Activated naive CD4-positive, alpha-beta T cell treated with Interleukin-2 at 50 U/mL for 16 hours (primary cell): ENCODE results near the gene CARD11.

Experiments
- DNase-seq: peaks from one replicate; pipeline ENCODE4 v3.0.0-alpha.2; 2020

The CARD11 gene

DNA sequence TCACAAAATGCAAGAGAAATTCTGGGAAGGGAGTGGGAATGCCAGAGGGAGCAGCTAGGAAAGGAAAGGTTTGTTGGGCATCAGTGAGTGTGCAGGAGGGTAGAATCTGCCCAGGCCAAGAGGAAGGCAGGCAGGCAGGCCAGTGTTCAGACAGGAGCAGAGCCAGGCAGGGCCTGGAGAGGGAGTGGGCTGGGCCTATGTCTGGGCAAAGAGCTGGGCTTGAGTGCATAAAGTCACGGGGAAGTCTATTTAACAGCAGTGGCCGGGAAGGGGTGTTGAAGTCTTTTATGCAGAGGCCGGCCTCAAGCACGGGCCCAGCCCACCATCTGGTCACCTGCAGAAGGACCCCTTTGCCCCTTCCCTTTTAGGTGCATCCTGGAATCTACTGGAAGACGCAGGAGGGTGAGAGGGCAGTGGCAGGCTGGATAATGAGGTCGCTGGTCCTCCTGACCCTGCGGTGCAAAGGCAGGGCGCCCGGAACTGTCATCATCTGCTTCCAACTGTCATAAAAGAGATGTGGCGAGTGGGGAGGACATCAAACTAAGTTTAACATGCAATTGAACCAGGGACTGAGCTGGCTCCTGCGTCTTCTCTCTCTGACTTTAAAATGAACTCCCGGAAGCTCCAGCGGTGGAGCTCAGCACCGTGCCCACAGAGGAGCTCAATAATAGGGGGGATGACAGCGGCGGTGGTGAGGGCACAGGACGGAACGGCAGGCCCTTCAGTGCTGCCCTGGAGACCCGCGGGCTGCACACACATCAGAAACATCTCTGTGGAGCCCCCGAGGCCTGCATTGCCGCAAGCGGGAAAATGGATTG, 29.5 kb downstream of the CARD11 start:
- no peak for DNase-seq

DNA sequence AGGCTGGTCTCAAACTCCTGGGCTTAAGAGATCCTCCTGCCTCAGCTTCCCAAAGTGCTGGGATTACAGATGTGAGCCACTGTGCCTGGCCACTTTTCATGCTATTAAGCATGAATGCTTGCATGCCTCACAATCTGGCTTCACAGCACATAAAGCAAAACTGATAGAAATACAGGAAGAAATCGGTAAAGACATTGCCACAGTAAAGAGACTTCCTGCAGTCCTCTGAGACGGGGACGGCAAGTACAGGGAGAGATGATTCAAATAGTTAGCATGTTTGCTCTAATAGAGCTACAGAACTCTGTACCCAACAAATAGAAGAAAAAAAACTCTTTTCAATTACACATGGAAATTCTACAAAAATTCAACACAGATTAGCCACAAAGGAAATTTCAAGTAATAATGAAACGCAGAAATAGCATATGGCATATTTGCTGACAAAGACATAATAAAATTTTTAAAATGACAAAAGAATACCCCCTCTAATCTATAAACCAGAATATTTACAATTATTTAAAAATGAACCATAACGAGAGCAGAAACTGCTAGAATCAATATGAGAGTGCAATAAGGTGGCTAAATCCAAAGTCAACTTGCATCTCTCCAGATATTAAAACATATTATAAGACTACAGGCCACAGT, 32.3 kb downstream of the CARD11 start:
- no peak for DNase-seq

DNA sequence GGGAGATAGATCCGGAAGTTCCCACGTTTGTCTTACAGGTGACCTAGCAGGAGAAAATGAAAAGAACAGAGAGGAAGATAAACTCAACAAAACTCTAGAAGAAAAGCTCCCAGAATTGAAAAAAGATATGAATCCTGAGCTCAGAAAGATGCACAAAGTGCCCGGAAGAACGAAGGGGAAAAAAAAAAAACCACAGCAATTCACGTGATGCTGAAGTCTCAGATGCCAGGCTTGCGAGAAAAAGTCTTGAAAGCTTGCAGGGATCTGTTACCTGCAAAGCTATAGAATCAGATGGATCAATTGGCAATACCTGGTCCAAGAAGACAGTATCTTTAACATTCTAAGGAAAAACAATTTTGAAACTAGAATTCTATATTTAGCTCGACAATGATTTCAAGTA, 33.5 kb downstream of the CARD11 start:
- DNase-seq = no peak

DNA sequence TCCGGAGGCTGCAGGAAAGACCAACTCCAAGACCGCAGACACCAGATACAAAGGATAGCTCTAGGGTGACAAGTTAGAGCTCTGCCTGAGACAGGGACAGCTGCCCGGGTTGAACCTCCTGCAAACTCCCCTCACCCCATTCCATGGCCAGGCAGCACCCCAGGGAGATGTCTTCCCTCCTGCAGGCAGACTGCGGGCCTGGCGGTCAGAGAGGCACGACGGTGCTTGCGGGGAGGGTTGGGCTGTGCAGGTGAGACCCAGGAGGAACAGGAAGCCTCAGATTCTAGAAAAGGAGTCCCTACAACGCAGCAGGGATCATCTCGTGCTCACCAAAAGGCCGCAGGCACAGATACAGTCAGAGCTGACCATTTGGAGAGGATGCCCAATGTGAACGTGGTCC, 34.6 kb downstream of the CARD11 start:
- no peak for DNase-seq

DNA sequence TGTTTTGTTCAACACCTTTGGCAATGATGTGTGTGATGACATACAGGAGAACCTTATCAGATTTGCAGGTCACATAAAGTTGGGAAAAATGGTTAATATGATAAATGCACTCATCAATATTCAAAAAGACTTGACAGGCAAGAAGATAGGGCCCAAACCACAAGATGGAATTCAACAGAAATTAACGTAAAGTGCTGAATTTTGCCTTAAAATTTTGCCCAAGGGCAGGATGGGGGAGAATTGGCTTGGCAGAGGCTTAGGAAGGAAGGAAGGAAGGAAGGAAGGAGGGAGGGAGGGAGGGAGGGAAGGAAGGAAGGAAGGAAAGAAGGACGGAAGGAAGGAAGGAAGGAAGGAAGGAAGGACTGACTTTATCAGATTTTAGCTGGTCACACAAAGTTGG, 35.3 kb downstream of the CARD11 start:
- DNase-seq = no peak

DNA sequence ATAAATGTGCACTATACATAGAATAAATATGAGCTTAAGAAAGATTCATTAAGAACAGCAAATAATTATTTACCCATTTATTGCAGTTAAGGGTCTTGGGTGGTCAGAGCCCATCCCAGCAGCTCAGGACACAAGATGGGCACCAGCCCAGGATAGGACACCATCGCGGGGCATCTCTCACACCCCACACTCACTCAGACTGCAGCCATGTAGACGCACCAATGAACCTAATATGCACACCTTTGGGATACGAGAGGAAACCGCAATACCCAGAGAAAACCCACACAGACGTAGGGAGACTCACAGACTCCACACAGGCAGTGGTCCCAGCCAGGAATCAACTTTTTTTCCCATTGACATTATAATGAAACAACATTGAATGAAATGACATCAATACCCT, 36.0 kb downstream of the CARD11 start:
- no peak for DNase-seq

DNA sequence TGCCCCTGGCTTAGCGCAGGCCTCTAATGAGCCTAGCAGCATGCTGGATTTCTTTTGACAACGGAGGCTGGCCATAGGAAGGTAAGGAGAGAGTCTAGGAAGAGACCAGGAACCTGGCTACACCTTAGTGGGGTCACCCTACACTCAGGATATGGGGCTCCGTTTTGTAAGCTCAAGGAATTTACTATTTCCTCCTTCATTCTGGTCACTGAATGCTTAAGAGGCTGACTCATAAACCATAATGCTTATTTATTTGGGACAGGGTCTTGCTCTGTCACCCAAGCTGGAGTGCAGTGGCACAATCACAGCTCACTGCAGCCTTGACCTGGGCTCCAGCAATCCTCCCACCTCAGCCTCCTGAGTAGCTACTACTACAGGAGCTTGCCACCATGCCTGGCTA, 38.4 kb downstream of the CARD11 start:
- DNase-seq = no peak

DNA sequence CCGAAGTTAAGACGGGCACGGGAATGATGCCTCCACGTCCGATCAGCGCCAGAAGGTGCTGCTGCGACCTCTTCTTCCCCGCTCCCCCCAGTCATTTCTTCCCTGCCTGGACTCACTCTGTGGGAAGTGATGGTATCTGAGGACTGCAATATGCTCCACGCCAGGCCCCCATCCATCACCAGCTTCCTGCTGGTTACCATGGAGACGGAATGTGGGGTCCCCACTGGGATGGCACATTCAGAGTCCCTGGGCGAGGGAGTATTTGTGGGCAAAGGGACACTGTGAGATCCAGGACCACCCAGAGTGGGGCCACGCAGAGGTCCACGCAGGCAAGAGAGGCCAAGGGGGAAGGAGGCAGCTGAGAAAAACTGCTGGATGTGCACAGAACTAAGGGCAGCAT, 39.7 kb downstream of the CARD11 start:
- DNase-seq = no peak

DNA sequence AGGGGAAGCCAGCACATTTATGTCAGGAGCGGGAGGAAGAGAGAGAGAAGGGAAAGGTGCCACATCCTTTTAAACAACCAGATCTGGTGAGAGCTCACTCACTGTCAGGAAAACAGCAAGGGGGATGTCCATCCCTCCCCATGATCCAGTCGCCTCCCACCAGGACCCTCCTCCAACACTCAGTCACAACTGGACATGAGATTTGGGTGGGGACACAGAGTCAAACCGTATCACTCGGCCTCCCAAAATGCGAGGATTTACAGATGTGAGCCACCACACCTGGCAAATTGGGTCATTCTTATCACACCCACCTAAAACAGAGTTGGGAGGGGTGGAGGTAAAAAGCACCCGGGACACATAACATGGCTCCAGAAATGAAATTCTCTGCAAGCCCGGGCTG, 41.0 kb downstream of the CARD11 start:
- DNase-seq = no peak

DNA sequence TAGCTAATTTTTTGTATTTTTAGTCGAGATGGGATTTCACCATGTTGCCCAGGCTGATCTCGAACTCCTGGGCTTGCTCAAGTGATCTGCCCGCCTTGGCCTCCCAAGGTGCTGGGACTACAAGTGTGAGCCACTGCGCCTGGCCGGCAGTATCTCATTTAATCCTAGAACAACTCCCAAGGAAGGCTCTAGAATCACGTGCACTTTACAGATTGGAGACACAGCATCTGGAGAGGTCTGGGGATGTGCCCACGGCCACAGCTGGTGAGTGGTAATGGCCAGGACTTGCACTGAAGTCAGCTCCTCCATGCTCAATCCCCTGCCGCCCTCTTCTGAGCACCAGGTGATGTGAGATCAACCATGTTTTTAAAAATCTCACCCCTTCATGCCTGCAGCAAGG, 43.1 kb downstream of the CARD11 start:
- DNase-seq = no peak

DNA sequence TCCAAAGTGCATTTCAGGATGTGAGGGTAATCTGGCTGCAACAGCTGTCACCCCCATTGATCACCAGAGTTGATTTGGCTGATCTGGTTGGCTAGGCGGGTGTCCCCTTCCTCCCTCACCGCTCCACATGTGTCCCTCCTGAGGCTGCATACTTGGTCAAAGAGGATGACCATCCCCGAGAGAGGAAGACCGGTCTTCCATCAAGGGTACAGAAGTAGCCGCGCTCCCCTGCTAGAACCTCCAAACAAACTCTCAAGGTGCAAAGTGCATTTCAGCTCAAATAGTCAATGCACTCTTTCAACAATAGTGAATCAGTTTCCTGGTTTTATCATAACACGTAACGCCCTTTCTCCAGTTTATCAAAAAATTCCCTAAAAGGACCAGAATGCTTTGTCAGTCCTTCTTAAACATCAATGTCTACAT, 44.6 kb downstream of the CARD11 start:
- DNase-seq = no peak

DNA sequence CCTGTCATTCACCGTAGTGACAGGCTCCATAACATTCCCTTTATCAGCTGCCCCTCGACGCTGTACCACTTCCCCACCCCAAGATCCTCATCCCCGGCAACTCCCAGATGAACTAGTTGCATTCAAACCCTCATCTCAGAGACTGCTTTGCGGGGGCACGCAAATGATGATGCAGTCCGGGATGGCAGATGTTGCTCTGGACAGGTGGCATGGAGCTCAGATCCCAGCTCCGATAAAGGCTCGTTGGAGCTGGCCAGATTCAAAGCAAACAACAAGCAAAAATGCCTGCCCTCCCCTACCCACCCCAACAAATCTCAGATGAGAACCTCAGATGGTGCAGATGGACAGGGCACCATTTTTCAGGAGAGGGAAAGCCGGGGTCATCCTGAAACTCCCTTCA, 46.7 kb downstream of the CARD11 start:
- DNase-seq = no peak

DNA sequence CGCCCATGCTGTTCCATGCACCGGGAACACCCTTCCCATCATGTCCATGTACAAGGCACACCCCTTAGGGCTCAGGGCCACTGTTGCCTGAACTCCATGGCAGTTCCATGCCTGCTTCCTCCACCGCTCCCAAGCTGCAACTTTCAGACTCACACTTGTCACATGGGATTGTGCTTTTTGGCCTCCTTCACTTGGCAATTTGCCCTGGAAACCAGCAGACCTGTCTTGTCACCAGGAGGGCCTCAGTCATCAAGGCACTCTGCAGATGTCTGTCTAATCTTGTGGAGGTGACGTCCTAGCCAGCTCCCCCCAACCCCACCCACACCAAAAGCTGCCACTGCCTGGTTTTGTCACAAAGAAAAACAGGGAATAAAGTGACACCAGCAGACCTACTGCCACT, 47.5 kb downstream of the CARD11 start:
- DNase-seq = no peak

DNA sequence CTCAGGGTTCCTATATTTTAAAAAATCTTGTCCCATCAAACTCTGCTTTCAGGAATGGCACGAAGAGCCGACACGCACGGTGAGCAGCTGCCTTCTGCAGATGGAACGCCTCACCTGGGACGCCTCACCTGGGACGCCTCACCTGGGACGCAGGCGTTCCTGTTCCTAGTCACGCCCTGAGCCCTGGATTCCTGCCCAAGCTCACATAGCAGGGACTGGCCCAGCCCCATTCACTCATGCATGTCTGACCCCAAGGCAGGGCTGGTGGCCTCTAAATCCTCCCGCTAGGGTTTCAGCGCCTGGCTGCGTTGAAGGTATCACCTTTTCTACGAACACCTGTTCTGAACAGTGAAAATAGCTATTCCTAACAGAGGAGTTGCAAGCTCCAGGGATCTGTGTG, 49.8 kb downstream of the CARD11 start:
- DNase-seq = no peak

DNA sequence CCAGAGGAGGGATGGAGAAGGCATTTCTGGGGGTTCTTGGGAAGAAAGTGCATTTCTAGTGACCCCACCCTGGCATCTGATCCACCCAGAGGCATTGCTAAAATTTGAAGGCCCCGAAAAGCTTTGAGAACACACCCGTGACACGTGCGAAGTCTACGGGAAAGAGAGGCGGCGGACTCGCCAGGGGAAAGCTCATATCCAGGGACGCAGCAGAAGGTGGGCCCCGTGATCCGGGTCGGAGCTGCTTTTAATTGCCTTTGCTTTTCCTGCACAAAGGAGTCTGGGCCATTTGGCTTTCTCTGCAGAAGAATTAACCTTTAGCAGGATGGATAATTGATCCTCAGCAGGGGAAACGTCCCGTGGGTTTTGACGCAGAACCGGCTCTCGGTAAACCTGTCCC, 50.3 kb downstream of the CARD11 start:
- DNase-seq = no peak

DNA sequence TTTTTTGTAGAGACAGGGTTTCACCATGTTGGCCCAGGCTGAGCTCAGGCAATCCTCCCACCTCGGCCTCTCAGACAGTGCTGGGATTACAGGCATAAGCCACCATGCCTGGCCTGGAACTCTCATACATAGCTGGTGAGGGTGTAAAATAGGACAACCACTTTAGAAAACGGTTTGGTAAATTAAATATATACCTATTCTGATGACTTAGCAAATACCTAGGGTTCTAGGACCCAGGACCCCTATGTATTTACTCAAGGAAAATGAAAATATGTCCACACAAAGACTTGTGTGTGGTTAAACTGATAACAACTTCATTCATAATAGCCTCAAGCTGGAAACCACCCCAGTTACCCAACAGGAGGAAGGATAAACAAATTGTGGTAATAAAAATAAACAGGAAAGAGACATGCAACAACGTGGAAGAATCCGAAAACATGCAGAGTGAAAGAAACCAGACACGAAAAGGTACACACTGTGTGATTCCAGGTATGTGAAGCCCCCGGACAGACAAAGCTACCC, 52.7 kb downstream of the CARD11 start:
- no peak for DNase-seq

DNA sequence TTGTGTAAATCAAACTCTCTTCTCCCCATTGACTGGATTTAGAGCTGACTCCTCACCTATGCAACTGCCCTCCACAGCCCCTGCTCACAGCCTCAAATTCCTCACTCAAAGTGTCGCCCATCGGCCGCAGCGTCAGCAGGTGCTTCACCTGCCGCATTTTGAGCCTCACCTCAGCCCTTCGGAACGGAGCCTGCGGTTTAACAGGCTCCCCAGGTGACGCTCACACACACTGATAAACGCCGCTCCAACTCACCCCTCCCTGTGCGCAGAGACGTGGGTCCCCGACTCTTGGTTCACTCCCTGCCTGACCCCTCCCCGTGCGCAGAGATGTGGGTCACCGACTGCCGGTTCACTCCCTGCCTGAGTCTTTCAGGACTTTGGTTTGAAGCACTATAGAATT, 57.1 kb downstream of the CARD11 start:
- DNase-seq = no peak

DNA sequence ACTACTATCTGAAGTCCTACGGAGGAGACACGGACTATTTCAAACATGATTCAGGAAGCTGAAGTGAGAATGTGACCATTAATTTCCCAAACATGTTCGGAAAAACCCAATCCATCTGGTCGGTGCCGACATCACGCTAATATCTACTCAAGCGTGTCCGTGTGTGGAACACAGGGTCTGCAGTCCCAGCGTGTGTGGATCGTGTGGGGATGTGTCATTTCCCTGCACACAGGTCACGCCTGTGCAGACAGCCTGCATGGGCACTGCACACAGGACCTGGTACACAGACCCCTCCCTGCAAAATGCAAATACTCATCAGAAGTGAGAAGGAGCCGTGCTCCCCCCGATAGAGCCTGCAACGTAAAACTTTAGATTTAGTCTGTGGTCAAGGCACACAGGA, 57.8 kb downstream of the CARD11 start:
- no peak for DNase-seq

DNA sequence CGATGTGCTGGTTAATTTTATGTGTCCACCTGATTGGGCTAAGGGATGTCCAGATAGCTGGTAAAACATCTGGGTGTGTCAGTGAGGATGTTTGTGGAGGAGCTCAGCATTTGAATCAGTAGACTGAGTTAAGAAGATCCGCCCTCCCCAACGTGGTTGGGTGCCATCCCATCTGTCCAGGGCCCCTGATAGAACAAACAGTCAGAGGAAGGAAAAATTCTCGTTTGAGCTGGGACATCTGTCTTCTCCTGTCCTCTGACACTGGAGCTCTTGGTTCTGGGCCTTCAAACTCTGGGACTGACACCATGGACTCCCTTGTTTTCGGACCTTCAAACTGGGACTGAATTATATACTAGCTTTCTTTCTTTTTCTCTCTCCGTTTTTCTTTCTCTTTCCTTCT, 59.6 kb downstream of the CARD11 start:
- DNase-seq = no peak

DNA sequence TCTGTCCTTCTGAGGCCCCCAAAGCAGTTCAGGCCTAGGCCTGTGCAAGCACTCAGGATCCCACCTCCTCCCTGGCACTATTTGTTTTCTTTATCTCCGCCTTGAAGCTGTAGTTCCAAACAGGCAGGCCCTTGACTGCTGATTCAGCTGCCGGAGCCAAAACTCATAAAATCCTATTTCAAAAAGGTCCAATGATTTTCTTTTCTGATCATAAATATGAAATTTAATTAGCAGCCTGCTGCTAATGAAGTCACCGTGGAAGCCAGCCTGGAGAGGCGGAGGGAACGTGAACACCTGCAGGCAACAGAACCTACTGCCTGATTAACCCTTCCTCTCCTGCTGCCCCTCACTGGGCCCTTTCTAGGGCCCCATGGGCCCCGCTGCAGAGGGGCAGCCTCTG, 60.1 kb downstream of the CARD11 start:
- DNase-seq = no peak

DNA sequence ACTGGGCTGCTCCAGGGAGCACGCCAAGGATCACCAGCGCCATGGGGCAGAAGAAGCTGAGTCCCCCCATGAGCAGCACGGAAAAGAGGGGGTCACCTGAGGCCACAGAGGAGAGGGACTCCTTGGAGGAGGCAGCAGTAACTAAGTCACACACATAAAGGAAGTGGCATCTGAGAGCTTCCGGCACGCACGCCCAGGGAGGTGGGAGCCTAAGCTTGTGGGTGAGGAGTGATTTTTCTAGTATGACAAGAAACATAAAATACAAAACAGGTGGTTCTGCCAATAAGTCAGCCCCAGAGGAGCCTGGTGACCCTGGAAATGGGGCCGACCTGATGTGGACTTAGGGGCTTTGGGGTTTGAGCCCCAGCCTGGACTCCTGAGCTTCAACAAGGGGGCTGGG, 60.8 kb downstream of the CARD11 start:
- peak; percentile 56 for DNase-seq

DNA sequence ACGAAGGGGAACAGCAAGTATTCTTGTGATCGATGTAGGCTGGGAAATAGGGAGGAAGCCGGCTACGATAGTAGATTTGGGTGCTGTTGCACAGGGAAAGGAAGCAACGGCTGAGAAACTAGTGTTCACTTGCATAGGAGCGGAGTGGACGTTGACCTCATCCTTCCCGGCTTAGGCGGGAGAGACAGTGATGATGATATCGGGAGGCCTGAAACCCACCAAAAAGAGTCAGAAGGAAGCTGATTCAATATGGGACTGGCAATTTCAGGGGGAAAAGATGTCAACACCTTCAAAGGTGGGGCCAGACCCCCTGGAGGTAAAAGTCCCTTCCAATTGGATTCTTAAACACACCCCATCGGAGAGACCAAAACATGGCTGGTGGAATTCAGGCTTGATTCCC, 61.3 kb downstream of the CARD11 start:
- no peak for DNase-seq

DNA sequence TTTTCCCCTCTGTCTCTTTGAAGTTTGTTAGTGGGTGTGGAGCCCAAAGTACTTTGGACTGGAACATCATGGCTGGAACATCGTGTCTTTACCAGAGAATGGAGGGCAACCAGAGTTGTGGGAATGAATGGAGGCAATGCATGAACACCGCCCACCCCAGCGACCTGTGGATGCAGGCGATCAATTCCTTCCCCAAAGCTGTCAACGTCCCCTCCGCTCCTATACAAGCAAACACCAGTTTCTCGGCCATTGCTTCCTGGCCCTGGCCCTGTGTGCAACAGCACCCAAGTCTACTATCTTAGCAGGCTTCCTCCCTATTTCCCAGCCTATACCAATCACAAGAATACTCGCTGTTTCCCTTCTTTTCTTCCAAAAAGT, 62.6 kb downstream of the CARD11 start:
- no peak for DNase-seq

DNA sequence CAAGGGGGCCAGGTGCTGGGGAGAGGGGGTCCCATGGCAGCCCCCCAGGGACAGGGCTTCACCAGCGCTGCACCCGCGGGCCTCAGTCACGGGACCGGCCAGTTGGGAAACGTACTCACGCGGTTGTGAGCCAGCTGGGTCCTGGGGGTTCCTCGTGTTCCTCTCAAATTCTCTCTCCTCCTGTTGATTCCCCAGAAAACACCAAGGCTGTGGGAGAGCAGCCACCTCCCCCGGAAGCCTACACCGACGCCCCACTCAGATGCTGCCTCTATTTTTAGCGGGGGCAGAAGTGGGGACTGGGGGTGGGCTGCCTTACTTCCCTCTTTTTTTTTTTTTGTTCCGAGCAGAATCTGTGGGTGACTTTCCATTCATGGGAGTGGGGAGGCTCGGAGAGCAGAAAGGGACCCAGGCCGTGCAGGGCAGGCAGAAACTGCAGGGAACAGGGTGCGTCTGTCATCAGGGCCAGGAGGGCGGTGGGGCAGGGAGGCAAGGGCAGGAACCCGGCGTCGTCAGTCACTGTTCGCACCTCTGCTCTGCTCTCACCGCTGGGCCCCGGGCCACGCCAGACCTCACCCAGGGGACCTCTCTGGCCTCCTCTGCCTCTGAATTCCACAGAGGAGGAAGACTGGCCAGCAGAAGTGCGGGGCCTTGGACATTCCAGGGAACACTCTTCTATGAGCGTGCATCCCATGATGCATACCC, 63.1 kb downstream of the CARD11 start:
- no peak for DNase-seq
